HG02840 (cell line): ENCODE results near the gene ING1.
"Not testable (repeated sequence)": the region's sequence is repeated elsewhere in the genome, so short reads cannot be mapped to it uniquely, and the experiment has no call there.

Experiments
- ATAC-seq: cut with Tn5 transposase; IDR thresholded peaks from one replicate; pipeline ENCODE4 v1.9.1; 2021; ENCODE audit warnings: mild to moderate bottlenecking, moderate library complexity, moderate number of reproducible peaks; ENCODE audit not compliant: unreplicated experiment, low FRiP score

ING1 gene

DNA sequence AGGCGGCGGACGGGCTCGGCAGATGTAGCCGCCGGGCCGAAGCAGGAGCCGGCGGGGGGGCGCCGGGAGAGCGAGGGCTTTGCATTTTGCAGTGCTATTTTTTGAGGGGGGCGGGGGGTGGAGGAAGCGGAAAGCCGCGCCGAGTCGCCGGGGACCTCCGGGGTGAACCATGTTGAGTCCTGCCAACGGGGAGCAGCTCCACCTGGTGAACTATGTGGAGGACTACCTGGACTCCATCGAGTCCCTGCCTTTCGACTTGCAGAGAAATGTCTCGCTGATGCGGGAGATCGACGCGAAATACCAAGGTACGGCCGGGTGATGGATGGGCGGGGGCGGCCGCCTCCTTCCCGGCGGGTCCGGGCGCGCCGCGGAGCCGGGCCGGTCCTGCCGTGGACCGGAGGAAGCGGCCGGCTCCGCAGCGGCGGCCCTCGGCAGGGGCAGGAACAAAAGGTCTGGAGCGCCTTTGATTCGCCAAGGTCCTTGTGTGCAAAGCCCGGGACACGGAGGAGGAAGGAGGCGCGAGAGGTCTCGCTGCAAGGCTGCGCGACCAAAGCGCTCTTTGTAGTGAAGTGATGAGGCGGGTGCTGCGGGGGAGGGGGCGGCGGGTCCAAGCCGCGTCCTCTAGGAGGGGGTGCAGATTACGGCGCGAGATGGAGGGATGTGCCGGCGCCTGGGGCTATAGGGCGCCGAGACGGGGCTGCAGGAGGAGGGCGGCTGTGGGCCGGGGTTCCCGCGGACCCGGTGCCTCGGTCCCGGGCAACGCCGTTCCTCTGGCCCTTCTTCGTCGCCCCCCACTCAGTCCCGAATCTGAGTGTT is 689 bp downstream of the ING1 start:
- no peak for ATAC-seq

DNA sequence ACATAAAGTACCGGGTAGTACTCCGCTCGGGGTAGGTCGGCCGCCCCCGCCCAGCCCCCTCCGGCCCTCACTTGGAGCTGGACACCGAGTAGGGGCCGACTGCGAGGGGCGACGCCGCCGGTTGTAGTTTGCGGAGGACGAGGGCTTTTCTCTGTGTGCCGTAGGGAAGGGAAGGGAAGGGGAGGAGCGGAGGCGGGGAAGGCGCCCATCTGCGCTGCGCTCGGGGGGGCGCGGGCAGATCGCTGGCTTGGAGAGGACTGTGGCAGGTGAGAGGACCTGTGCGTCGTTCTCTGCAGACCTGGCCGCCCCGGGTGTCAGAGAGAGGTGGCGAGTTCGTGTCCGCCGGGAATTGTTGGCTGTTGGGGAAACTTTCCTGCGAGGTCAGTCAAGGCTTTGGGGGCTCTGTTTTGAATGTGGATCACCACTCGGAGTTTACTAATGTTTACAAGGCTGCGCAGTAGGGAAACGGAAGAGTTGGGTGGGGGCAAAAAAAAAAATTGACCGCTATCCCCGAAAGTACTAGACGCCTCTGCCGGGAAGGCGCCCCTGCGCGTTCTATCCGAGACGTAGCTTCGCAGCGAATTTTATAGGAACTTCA is 1.4 kb downstream of the ING1 start:
- ATAC-seq: no peak

DNA sequence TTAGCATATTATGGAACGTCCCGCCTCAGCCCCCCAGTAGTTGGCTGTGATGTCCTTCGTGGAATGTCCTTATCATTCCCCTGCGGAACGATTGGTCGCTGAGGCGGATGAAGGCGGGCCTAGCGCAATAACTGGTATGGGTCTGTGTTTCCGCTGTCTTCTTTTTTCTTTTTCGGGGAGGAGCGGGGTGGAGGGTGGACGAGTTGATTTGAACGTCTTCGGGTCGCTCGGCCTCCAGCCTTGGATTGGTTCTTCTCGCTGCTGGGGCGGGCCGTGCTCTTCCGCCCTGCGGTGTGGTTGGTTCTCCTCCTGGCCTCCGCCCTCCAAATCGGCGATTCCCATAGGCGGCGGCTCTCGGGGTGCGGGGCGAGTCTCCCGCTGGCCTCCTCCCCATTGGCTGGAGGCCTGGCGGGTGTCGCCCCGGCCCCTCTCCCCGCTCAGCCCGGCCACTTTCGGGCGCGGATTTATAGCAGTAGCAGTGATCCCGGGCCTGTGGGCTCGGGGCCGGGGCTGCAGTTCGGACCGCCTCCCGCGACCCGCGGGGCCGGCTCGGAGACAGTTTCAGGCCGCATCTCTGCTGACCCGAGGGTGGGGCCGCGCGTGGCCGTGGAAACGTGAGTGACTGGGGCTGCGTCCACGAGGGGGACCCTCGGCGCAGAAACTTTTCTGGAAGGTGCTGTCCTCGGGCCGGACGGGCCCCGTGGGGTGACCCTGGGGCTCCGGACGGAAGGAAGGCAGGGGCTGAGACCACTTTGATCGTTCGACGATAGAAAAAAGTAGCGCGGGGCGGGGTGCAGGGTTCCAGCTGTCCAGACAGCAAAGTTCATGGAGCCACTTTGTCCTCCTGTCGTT is 2.1 kb downstream of the ING1 start:
- ATAC-seq: peak; percentile 51

DNA sequence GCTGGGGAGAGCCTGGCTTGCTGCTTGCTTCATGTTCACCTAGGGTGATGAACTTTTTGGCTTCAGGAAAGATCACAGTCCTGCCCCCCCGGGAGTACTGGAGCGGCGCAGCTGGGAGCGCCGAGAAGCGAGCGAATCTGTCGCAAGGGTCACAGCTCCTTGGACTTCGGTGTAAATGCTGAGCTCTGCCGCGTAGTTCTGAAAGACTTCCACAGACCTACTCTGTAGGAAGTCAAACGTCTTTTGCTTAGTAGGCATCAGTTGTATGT is 2.7 kb downstream of the ING1 start:
- no peak for ATAC-seq

DNA sequence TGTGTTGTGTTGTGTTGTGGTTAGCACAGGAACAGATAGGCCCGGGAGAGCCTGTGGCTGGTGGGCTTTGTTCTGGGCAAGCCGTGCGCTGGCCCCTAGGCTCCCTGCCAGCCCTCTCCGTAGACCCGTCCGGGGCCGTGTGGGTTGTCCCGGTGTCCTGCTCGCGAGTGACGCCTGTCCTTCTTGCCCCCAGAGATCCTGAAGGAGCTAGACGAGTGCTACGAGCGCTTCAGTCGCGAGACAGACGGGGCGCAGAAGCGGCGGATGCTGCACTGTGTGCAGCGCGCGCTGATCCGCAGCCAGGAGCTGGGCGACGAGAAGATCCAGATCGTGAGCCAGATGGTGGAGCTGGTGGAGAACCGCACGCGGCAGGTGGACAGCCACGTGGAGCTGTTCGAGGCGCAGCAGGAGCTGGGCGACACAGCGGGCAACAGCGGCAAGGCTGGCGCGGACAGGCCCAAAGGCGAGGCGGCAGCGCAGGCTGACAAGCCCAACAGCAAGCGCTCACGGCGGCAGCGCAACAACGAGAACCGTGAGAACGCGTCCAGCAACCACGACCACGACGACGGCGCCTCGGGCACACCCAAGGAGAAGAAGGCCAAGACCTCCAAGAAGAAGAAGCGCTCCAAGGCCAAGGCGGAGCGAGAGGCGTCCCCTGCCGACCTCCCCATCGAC is 5.7 kb downstream of the ING1 start:
- ATAC-seq: no peak

DNA sequence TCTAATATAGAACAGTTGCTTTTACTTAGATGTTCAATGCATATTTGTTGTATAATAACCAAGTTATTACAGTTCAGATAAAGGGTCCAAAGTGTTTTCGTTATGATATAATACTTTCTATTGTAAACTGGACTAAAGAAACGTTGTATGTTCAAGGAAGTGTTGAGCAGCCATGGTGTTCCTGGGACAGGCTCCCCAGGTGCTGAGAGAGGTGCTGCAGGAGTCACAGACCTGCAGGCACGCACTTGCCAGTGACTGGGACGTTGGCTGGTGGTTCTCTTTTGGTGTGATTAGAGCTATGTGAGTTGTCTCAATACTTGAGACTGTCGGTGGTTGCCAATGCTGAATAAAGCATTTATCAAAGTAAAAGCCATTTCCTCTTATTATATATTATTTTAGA is 9.5 kb downstream of the ING1 start:
- ATAC-seq: no peak

DNA sequence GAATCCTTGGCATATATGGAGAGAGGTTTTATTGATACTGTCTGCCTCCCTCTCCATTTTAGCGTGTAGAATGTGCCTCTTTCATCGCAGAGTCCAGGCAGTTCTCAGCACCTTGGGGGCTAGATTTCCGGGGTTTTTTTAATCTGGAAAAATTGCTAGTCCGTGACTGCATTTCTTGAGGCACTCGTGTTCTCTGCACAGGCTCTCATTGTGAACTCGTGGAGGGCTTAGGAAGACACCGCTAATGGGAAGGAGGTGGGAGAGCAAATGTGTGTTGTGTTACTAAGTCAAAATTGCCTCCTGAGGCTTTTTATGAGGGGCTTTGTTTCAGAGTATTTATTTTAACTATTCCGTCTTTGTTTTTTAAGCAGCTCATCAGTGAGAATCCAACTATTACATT is 10.1 kb downstream of the ING1 start:
- no peak for ATAC-seq

DNA sequence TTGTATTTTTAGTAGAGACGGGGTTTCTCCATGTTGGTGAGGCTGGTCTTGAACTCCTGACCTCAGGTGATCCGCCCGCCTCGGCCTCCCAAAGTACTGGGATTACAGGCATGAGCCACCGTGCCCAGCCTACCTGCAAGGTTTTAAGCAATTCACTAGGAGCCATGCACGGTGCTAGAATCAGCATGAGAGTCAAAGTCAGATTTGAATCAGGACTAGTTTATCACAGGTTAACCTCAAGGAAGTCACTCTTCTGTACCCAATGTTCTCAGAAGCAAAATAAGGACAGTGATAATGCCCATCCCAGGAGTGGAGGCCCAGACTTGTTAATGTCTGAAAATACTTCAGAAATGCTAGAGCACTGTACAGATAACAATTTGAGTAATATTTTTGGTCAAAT is 12.7 kb downstream of the ING1 start:
- ATAC-seq: not testable (repeated sequence)

DNA sequence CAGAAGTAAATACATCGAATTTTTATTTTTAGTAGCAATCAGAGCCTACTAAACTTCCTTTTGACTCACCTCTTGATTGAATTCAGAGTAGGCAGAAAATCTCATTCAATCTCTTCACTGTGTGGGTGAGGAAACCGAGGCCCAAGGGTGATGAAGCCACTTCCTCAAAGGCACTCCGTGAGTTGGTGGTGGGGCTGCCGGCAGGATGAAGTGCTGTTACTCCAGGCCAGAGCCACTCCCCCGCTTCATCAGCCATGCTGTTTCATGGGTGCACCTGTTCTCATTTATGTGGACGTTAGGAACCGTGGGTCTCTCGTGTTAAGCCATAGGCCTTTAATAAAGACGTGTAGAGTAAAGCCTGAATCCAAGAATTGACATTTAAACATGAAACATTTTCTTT is 13.2 kb downstream of the ING1 start:
- ATAC-seq: no peak

DNA sequence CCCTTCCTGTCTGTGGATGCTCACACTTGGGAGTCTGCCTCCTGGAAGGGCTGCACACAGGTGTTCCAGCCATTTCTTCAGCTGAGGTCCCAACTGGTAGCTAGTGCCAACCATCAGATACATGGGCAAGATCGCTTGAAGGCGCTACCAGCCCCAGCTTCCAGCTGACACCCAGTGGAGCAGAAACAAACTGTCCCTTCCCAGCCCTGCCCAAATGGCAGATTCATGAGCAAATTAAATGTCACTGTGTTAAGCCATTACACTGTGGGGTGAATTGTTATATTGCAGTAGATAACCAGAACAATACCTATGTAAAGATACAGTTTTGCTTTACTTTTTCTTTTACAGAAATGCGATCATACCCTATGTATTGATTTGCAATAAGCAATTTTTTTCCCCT is 17.6 kb downstream of the ING1 start:
- no peak for ATAC-seq

DNA sequence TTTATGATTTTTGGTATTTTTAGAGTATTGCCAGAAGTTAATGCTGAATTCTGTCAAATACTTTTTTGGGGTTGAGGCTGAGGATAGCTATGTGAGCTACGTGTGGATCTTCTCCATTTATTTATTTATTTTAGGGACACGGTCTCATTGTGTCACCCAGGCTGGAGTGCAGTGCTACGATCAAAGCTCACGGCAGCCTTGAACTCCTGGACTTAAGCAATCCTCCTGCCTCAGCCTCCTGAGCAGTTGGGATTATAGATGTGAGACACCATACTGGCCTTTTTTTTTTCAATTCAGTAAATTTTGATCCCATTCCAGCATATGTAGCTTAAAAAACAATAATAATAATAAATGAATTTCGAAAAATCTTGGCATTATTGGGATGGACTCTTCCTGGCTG is 21.1 kb downstream of the ING1 start:
- no peak for ATAC-seq

DNA sequence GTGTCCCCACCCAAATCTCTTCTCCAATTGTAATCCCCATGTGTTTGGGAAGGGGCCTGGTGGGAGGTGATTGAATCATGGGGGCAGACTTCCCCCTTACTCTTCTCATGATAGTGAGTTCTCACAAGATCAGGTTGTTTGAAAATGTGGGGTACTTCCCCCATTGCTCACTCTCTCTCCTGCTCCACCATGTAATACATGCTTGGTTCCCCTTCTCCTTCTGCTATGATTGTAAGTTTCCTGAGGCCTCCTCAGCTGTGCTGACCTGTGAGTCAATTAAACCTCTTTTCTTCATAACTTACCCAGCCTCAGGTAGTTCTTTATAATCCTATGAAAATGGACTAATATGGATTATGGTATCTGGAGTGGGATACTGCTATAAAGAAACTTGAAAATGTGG is 24.1 kb downstream of the ING1 start:
- no peak for ATAC-seq

DNA sequence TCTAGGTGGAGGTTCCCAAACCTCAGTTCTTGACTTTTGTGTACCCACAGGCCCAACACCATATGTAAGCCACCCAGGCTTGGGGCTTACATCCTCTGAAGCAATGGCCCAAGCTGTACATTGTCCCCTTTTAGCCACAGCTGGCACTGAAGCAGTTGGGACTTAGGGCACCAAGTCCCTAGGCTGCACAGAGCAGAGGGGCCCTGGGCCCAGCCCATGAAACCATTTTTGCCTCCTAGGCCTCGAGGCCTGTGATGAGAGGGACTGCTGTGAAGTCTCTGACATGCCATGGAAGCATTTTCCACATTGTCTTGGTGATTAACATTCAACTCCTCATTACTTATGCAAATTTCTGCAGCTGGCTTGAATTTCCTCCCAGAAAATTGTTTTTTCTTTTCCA is 30.2 kb downstream of the ING1 start:
- ATAC-seq: no peak

DNA sequence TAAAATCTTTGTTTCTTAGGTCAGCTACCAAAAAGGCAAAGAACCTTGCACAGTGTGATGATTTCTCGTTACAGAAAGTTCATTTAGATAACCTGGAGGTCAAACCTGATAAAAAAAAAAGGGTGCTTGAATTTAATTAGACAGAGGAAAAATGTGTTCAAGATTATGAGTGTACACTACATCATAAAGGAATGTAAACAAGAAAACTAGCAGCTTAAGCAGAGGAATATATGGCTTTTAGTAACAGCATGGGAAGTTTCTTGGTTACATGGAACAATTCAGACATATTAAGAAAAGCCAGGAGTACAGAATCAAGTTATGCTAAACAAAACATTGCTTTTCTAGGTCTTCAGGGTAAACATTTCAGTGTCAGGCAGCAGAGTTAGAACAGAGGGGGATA is 32.9 kb downstream of the ING1 start:
- ATAC-seq: no peak

DNA sequence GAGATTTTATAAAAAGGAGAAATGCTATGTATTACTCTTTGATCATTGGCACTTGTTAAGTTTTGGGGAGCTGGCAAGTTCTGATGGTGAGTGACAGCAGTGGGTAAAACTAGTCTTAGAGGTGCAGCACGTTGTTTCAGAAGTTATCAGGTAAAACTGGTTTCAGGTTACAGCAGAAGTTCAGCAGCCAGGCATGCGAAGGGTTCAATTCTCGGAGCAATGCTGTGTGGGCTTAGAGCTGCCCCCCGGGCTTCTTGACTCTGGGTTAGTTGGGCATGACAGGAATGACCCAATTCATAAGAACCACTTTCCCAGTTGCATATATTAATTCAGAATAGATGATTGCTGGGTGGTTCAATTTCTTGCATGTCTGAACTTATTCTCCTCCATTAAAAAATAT is 34.8 kb downstream of the ING1 start:
- no peak for ATAC-seq

DNA sequence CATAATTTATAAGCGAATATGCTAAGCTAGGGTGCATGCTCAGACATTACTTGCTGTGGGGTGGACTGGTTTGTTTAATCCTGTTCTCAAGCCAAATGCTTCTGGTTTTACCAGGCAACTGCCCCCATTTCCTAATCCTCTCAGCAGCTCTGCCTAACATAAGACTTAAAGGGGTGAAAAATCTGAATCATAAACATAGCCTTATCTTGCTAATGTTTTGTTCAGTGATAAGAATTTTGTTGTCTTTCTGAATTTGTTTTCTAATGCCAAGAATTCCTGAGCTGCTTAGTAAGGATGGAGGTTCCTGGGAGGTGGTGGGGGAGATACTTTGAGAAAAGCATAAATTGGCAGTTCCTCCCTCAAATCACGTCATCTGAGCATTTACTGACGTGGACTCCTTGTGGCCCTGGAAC is 42.7 kb downstream of the ING1 start:
- ATAC-seq: no peak

DNA sequence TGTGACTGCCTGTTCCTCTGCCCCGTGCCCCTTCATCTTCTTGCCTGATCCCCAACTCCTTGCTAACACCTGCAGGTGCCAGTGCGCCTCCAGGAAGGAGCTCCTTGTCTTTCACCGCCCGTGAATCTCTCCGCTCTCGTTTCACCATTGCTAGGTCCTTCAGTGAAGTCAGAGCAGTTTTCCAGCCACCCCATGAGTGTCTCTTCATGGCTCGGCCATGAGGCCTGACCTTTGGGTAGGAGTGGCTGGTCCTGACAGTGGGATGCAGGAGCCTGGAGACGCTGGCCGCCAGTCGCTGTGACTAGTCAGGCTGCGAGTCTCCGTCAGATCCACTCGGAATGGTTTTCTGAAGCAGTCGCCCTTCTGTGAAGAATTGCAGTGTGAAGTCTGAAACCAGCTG is 43.8 kb downstream of the ING1 start:
- no peak for ATAC-seq

DNA sequence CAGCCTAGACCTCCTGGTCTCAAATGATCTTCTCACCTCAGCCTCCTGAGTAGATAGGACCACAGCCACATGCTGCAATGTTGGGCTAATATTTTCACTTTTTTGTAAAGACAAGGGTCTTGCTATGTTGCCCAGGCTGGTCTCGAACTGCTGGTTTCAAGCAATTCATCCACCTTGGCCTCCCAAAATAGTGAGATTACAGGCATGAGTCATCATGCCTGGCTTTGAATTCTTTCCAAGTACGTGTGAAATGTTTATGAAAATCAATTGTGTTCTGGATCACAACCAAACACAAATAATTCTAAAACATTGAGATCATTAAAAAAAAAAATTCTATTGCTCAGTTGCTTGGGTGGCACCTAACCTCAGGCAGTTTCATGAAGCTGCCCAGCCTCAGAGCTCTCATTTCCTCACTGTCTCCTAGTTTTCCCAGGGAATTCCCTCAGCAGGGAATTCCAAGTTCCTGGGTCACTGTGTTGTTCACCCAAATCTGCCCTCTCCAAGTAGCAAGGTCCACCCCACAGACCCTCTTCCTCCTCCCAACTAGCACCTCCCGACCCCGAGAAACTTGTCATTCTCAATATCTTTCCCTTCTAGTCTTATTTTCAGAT is 44.8 kb downstream of the ING1 start:
- no peak for ATAC-seq

DNA sequence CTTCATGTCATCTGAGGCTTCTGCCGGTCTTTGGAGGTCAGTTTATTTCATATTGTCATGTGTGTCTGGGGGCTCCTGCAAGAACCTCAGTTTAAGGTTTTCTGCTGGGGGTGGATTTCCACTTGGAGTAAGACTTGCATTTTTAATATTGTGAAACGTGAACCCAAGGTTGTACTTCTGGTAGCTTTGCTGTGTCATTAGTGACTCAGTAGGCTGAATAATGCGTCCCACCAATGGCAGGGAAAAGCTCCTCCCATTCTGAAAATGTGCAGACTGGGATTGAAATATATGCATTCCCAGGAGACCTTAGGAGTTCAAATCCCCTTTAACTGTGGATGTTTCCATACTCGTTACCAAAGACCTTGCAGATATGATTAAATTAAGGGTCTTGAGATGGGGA is 46.2 kb downstream of the ING1 start:
- no peak for ATAC-seq

DNA sequence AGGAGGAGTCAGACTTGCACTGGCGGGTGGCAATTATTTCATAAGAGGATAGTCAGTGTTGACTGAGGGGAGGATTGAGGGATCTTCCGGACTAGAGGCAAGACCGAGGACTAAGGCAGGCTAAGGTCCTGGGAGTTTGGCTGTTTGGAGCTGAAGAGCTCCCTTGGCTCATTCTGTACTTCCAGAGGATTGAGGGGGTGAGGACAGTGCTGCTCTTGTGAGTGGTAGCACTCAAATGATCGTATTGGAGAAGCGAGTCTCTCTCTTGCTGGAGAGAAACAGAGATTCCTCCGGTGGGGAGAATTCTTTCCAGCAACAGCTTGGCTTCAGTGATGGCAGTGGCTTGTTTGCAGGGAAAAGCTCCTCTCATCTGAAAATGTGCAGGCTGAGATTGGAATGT is 47.1 kb downstream of the ING1 start:
- no peak for ATAC-seq
